Ishikawa (cell line): ENCODE measurements around the gene C6orf89.

Experiments used
- CEBPB ChIP-seq: IDR thresholded peaks from 2 replicates; pipeline ENCODE4 v1.6.1; 2012
- CREB1 ChIP-seq: IDR thresholded peaks from 2 replicates; pipeline ENCODE4 v1.6.1; 2012; ENCODE audit warnings: low read depth
- EGR1 ChIP-seq: IDR thresholded peaks from 2 replicates; pipeline ENCODE4 v1.6.1; 2012
- EP300 ChIP-seq: IDR thresholded peaks from 2 replicates; pipeline ENCODE4 v1.6.1; 2012; ENCODE audit warnings: borderline replicate concordance
- MAX ChIP-seq: IDR thresholded peaks from 2 replicates; pipeline ENCODE4 v1.6.1; 2012
- NFIC ChIP-seq: IDR thresholded peaks from 2 replicates; pipeline ENCODE4 v1.6.1; 2012
- RAD21 ChIP-seq: IDR thresholded peaks from 2 replicates; pipeline ENCODE4 v1.6.1; 2012; ENCODE audit warnings: low read depth
- REST ChIP-seq: IDR thresholded peaks from 2 replicates; pipeline ENCODE4 v1.6.1; 2012; ENCODE audit warnings: low read depth, mild to moderate bottlenecking
- TAF1 ChIP-seq: IDR thresholded peaks from 2 replicates; pipeline ENCODE4 v1.6.1; 2012; ENCODE audit warnings: low read depth, mild to moderate bottlenecking
- TCF12 ChIP-seq: IDR thresholded peaks from 2 replicates; pipeline ENCODE4 v1.6.1; 2012; ENCODE audit warnings: low read depth
- TEAD4 ChIP-seq: IDR thresholded peaks from 2 replicates; pipeline ENCODE4 v1.6.1; 2012
- USF1 ChIP-seq: IDR thresholded peaks from 2 replicates; pipeline ENCODE4 v1.6.1; 2012
- YY1 ChIP-seq: IDR thresholded peaks from 2 replicates; pipeline ENCODE4 v1.6.1; 2012; ENCODE audit warnings: low read depth
- ZBTB7A ChIP-seq: IDR thresholded peaks from 2 replicates; pipeline ENCODE4 v1.6.1; 2012; ENCODE audit warnings: low read depth

GRCh38 chr6:36975231-36976006, 89.7 kb downstream of the C6orf89 start:
- TF ChIP-seq ZBTB7A = no peak
- TF ChIP-seq MAX = no peak
- no peak for TF ChIP-seq CEBPB
- no peak for TF ChIP-seq CREB1
- no peak for TF ChIP-seq EGR1
- TF ChIP-seq REST = no peak
- TF ChIP-seq RAD21 = no peak
- no peak for TF ChIP-seq EP300
- no peak for TF ChIP-seq USF1
- no peak for TF ChIP-seq TEAD4
- TF ChIP-seq YY1 = no peak
- TF ChIP-seq TAF1 = no peak
- no peak for TF ChIP-seq TCF12
- no peak for TF ChIP-seq NFIC
